PC-3 (cell line): ENCODE data around the gene SFMBT2. TPM values are rescaled to one million over a fixed set of nuclear protein-coding genes. Genes with fewer than 3 reads are reported as not detected.

ENCODE experiments used
- ATAC-seq: fragments of 200-7000 bp; cut with Tn5 transposase; 2 replicates; pipeline ENCODE4 v1.9.1; 2020; ENCODE audit warnings: mild to moderate bottlenecking, moderate library complexity
- BruUV-seq: library from RNA; stranded (reverse); fragments of 400-500 nt; replicated peaks from 2 replicates; lab custom pipeline; 2021; lab: Mats Ljungman, UMichigan
- CTCF ChIA-PET: fragments of 300-600 bp; sonication (Branson Sonifier 250); formaldehyde crosslinking; loops from one replicate; lab custom pipeline; 2022; ENCODE audit warnings: antibody characterized with exemption; lab: Charles Lee
- POLR2A ChIA-PET: fragments of 300-600 bp; sonication (Branson Sonifier 250); formaldehyde crosslinking; loops from one replicate; lab custom pipeline; 2022; ENCODE audit warnings: antibody characterized with exemption; ENCODE audit not compliant: unreplicated experiment; lab: Charles Lee
- DNase-seq: peaks from one replicate; pipeline ENCODE4 v3.0.0-alpha.2; 2015
- H2AFZ ChIP-seq: fragments of 300-600 bp; sonication (generic); 2 replicates; pipeline ENCODE4 v1.6.0; 2016; ENCODE audit warnings: antibody characterized with exemption, low read length
- H3F3A ChIP-seq: fragments of 300-600 bp; sonication (generic); one replicate; pipeline ENCODE4 v1.6.0; 2017; ENCODE audit warnings: antibody characterized with exemption, low read length, control low read depth, mild to moderate bottlenecking; ENCODE audit not compliant: unreplicated experiment
- H3K27ac ChIP-seq: fragments of 300-600 bp; sonication (generic); 2 replicates; pipeline ENCODE4 v1.5.1; 2016; ENCODE audit warnings: mild to moderate bottlenecking, low read length
- H3K27me3 ChIP-seq: fragments of 300-600 bp; sonication (generic); 2 replicates; pipeline ENCODE4 v1.6.1; 2016; ENCODE audit warnings: low read length, mixed read lengths
- H3K36me3 ChIP-seq: fragments of 300-600 bp; sonication (generic); 2 replicates; pipeline ENCODE4 v1.6.1; 2016; ENCODE audit warnings: low read depth, mixed run types, low read length, mixed read lengths
- H3K4me1 ChIP-seq: fragments of 300-600 bp; sonication (generic); 2 replicates; pipeline ENCODE4 v1.5.1; 2016; ENCODE audit warnings: low read length; ENCODE audit not compliant: insufficient read depth
- H3K4me2 ChIP-seq: fragments of 300-600 bp; sonication (generic); 2 replicates; pipeline ENCODE4 v1.6.0; 2016; ENCODE audit warnings: low read length
- H3K4me3 ChIP-seq: fragments of 300-600 bp; sonication (generic); 2 replicates; pipeline ENCODE4 v1.5.1; 2016; ENCODE audit warnings: mild to moderate bottlenecking, low read length, mixed read lengths
- H3K79me2 ChIP-seq: fragments of 300-600 bp; sonication (generic); 2 replicates; pipeline ENCODE4 v1.6.1; 2017; ENCODE audit warnings: low read length, mixed read lengths
- H3K9ac ChIP-seq: fragments of 300-600 bp; sonication (generic); 2 replicates; pipeline ENCODE4 v1.6.0; 2016; ENCODE audit warnings: mild to moderate bottlenecking, low read length
- H3K9me2 ChIP-seq: fragments of 300-600 bp; sonication (generic); replicated peaks from 2 replicates; pipeline ENCODE4 v1.6.1; 2016; ENCODE audit warnings: mixed run types, low read length, mixed read lengths
- H3K9me3 ChIP-seq: fragments of 300-600 bp; sonication (generic); 2 replicates; pipeline ENCODE4 v1.6.1; 2016; ENCODE audit warnings: low read length, mixed read lengths
- H4K20me1 ChIP-seq: fragments of 300-600 bp; sonication (generic); 2 replicates; pipeline ENCODE4 v1.6.1; 2016; ENCODE audit warnings: low read length, mixed read lengths
- CTCF ChIP-seq: fragments of 300-600 bp; sonication (generic); conservative IDR thresholded peaks from 2 replicates; pipeline ENCODE4 v1.5.1; 2017; ENCODE audit warnings: antibody characterized with exemption, low read depth, mild to moderate bottlenecking, low read length
- EZH2 ChIP-seq: fragments of 300-600 bp; sonication (generic); IDR thresholded peaks from one replicate; pipeline ENCODE4 v1.6.1; 2017; ENCODE audit warnings: antibody characterized with exemption, mild to moderate bottlenecking, low read length; ENCODE audit not compliant: unreplicated experiment
- EZH2phosphoT487 ChIP-seq: fragments of 300-600 bp; sonication (generic); IDR thresholded peaks from 2 replicates; pipeline ENCODE4 v1.6.1; 2018; ENCODE audit warnings: mild to moderate bottlenecking, antibody characterized with exemption, low read length, borderline replicate concordance
- intact Hi-C: fragments of 100-400 bp; cut with micrococcal nuclease; formaldehyde crosslinking; loops from 2 replicates; pipeline ENCODE4 v1.9.0; 2023
- total RNA-seq: library from RNA; depleted of rRNA; stranded (reverse); fragments of >200 nt; gene quantifications from 2 replicates; pipeline ENCODE4 v1.2.3, GENCODE V29; 2014

SFMBT2 gene
- total RNA-seq, 1 experiment from 2014 or later: 1.9 TPM

GRCh38 chr10:7230951-7231350 lies 179.9 kb downstream of the SFMBT2 start:
- DNase-seq: no peak

GRCh38 chr10:7230036-7230435 lies 180.8 kb downstream of the SFMBT2 start:
- no TSS peak for BruUV-seq
- no peak for DNase-seq
- Histone ChIP-seq H3K4me2 (no peak overlapping the region), H3K9me2 (no peaks in the 10 kb centered on the region), H3K9ac (no peak overlapping the region), H4K20me1 (no peaks in the 10 kb centered on the region), H3K4me3 (no peak overlapping the region), H3K27ac (no peak overlapping the region), H3K79me2 (no peaks in the 10 kb centered on the region), H3F3A (no peaks in the 10 kb centered on the region), H3K27me3 (no peaks in the 10 kb centered on the region), H3K36me3 (no peaks in the 10 kb centered on the region), H3K9me3 (no peaks in the 10 kb centered on the region), H3K4me1 (peaks cover 14% of the 10 kb centered on the region; the same call in 1 of the 2 replicates), H2AFZ (no peak overlapping the region)
- ChIA-PET CTCF (no interaction called here), POLR2A (no interaction called here)
- intact Hi-C loops: no loop called here
- no peak for ATAC-seq
- no peak for TF ChIP-seq EZH2
- no peak for TF ChIP-seq EZH2phosphoT487
- TF ChIP-seq CTCF: no peak

More at GRCh38 chr10:7230951-7231350, 179.9 kb downstream of the SFMBT2 start:
- Histone ChIP-seq H3K4me1 (peaks cover 14% of the 10 kb centered on the region; the same call in 1 of the 2 replicates), H3K27ac (no peak overlapping the region), H3K79me2 (no peaks in the 10 kb centered on the region), H3K36me3 (no peaks in the 10 kb centered on the region), H4K20me1 (no peaks in the 10 kb centered on the region), H3K4me2 (no peak overlapping the region), H3K4me3 (no peak overlapping the region), H3K9me2 (no peaks in the 10 kb centered on the region), H3F3A (no peaks in the 10 kb centered on the region), H2AFZ (no peak overlapping the region), H3K27me3 (no peaks in the 10 kb centered on the region), H3K9me3 (no peaks in the 10 kb centered on the region), H3K9ac (no peak overlapping the region)
- ChIA-PET CTCF (no interaction called here), POLR2A (no interaction called here)
- no peak for ATAC-seq
- TF ChIP-seq CTCF: no peak
- no peak for TF ChIP-seq EZH2phosphoT487
- TF ChIP-seq EZH2: no peak
- intact Hi-C loops: no loop called here
- no TSS peak for BruUV-seq

- no peak overlapping the region for H2AFZ ChIP-seq
- ChIA-PET POLR2A (no interaction called here), CTCF (no interaction called here)
- H3K4me3 ChIP-seq: no peak overlapping the region
- H3K27ac ChIP-seq: no peak overlapping the region
- TF ChIP-seq EZH2phosphoT487 (no peak), CTCF (no peak), EZH2 (no peak)
- no peaks in the 10 kb centered on the region for H3K27me3 ChIP-seq
- no peaks in the 10 kb centered on the region for H4K20me1 ChIP-seq
- no peaks in the 10 kb centered on the region for H3K9me2 ChIP-seq
- no peak overlapping the region for H3K4me2 ChIP-seq
- intact Hi-C loops: no loop called here
- H3K9me3 ChIP-seq: no peaks in the 10 kb centered on the region
- H3K36me3 ChIP-seq: no peaks in the 10 kb centered on the region
- H3F3A ChIP-seq: no peaks in the 10 kb centered on the region
- no peak for ATAC-seq
- H3K9ac ChIP-seq: no peak overlapping the region
- DNase-seq: no peak
- H3K4me1 ChIP-seq: no peaks in the 10 kb centered on the region
- no peaks in the 10 kb centered on the region for H3K79me2 ChIP-seq
- no TSS peak for BruUV-seq
Measured at GRCh38 chr10:7225133-7225532, 185.7 kb downstream of the SFMBT2 start.
